SK-N-SH treated with all-trans-retinoic acid at 6 μM for 48 hours (cell line): ENCODE data around the gene ADCY5.
A peak's percentile ranks its signal among the peaks of the same experiment; 100 is the strongest.

Experiments used
- ATAC-seq: fragments of 200-7000 bp; cut with Tn5 transposase; 3 replicates; pipeline ENCODE4 v1.9.1; 2020; ENCODE audit warnings: mild to moderate bottlenecking, moderate library complexity
- BACH2 ChIP-seq: fragments of 250-450 bp; sonication (Bioruptor Pico); IDR thresholded peaks from 2 replicates; pipeline ENCODE4 v1.9.0; 2021; ENCODE audit warnings: mild to moderate bottlenecking, borderline replicate concordance
- CSDC2 ChIP-seq: fragments of 250-450 bp; sonication (Bioruptor Pico); IDR thresholded peaks from 2 replicates; pipeline ENCODE4 v1.5.0; 2020; ENCODE audit warnings: mild to moderate bottlenecking, moderate library complexity
- ESRRG ChIP-seq: fragments of 250-450 bp; sonication (Bioruptor Pico); IDR thresholded peaks from 2 replicates; pipeline ENCODE4 v1.6.1; 2021; ENCODE audit warnings: mild to moderate bottlenecking
- GLIS3 ChIP-seq: fragments of 250-450 bp; sonication (Bioruptor Pico); IDR thresholded peaks from 2 replicates; pipeline ENCODE4 v1.5.0; 2020; ENCODE audit warnings: mild to moderate bottlenecking, moderate library complexity
- ISL1 ChIP-seq: fragments of 250-450 bp; sonication (Bioruptor Pico); IDR thresholded peaks from 2 replicates; pipeline ENCODE4 v2.1.2; 2022; ENCODE audit warnings: mild to moderate bottlenecking, moderate library complexity
- PPARA ChIP-seq: fragments of 250-450 bp; sonication (Bioruptor Pico); IDR thresholded peaks from 2 replicates; pipeline ENCODE4 v1.5.0; 2020; ENCODE audit warnings: mild to moderate bottlenecking, borderline replicate concordance
- RARB ChIP-seq: fragments of 250-450 bp; sonication (Bioruptor Pico); IDR thresholded peaks from 2 replicates; pipeline ENCODE4 v1.8.0; 2021; ENCODE audit warnings: mild to moderate bottlenecking, moderate library complexity
- SNAI2 ChIP-seq: fragments of 250-450 bp; sonication (Bioruptor Pico); IDR thresholded peaks from 2 replicates; pipeline ENCODE4 v1.5.0; 2020; ENCODE audit warnings: mild to moderate bottlenecking, moderate library complexity
- TCF4 ChIP-seq: fragments of 250-450 bp; sonication (Bioruptor Pico); IDR thresholded peaks from 2 replicates; pipeline ENCODE4 v1.8.0; 2021; ENCODE audit warnings: mild to moderate bottlenecking, moderate library complexity, borderline replicate concordance
- TOX ChIP-seq: fragments of 250-450 bp; sonication (Bioruptor Pico); IDR thresholded peaks from 2 replicates; pipeline ENCODE4 v1.8.0; 2021; ENCODE audit warnings: mild to moderate bottlenecking, moderate library complexity, borderline replicate concordance
- ZC3H10 ChIP-seq: fragments of 250-450 bp; sonication (Bioruptor Pico); IDR thresholded peaks from 2 replicates; pipeline ENCODE4 v1.5.1; 2021; ENCODE audit warnings: mild to moderate bottlenecking, moderate library complexity
- ZFP3 ChIP-seq: fragments of 250-450 bp; sonication (Bioruptor Pico); IDR thresholded peaks from 2 replicates; pipeline ENCODE4 v1.5.0; 2020; ENCODE audit warnings: mild to moderate bottlenecking, moderate library complexity
- ZFP30 ChIP-seq: fragments of 450-650 bp; formaldehyde crosslinking; IDR thresholded peaks from 2 replicates; pipeline ENCODE4 v1.5.0; 2022; ENCODE audit warnings: mild to moderate bottlenecking, moderate library complexity
- ZNF70 ChIP-seq: fragments of 450-650 bp; formaldehyde crosslinking; IDR thresholded peaks from 2 replicates; pipeline ENCODE4 v1.5.0; 2020; ENCODE audit warnings: mild to moderate bottlenecking, moderate library complexity
- ZNF8 ChIP-seq: fragments of 450-650 bp; formaldehyde crosslinking; IDR thresholded peaks from 2 replicates; pipeline ENCODE4 v1.5.0; 2020; ENCODE audit warnings: mild to moderate bottlenecking, moderate library complexity
- TF ChIP-seq, protein P1 (sequence below): fragments of 250-450 bp; sonication (Bioruptor Pico); IDR thresholded peaks from 2 replicates; pipeline ENCODE4 v1.5.1; 2021; ENCODE audit warnings: mild to moderate bottlenecking, moderate library complexity
- TF ChIP-seq, protein P2 (sequence below): fragments of 250-450 bp; sonication (Bioruptor Pico); IDR thresholded peaks from 2 replicates; pipeline ENCODE4 v1.5.0; 2020; ENCODE audit warnings: mild to moderate bottlenecking, moderate library complexity
- TF ChIP-seq, protein P3 (sequence below): fragments of 250-450 bp; sonication (Bioruptor Pico); IDR thresholded peaks from 2 replicates; pipeline ENCODE4 v1.8.0; 2020; ENCODE audit warnings: mild to moderate bottlenecking, moderate library complexity, borderline replicate concordance
- TF ChIP-seq, protein P4 (sequence below): fragments of 250-450 bp; sonication (Bioruptor Pico); IDR thresholded peaks from 2 replicates; pipeline ENCODE4 v1.5.1; 2020; ENCODE audit warnings: low read depth, mild to moderate bottlenecking, moderate library complexity

Gene ADCY5

DNA sequence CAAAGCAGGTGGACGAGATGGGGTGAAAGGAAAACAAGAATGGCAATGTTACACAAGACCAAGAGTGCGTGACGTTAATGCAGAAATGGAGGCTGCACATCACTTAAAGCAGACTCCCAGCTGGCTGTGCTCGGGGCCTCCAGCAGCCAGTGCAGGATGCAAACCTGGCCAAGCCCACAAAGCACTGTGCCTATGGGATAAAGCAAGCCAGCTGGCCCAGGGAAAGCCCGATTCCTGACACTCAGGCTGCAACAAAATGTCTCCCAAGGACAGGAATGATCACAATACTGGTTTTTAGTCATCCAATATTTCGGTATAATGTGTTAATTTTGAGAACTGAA lies 161.0 kb downstream of the ADCY5 start:
- no peak for ATAC-seq
- no peak for TF ChIP-seq TCF4 (CRISPR knock-in tag)
- no peak for TF ChIP-seq ESRRG (CRISPR knock-in tag)
- TF ChIP-seq BACH2: no peak
- no peak for TF ChIP-seq ZC3H10 (CRISPR knock-in tag)
- no peak for TF ChIP-seq ZFP3 (CRISPR knock-in tag)
- TF ChIP-seq PPARA: no peak
- no peak for TF ChIP-seq ZFP30 (CRISPR knock-in tag)
- TF ChIP-seq, protein P1, sequence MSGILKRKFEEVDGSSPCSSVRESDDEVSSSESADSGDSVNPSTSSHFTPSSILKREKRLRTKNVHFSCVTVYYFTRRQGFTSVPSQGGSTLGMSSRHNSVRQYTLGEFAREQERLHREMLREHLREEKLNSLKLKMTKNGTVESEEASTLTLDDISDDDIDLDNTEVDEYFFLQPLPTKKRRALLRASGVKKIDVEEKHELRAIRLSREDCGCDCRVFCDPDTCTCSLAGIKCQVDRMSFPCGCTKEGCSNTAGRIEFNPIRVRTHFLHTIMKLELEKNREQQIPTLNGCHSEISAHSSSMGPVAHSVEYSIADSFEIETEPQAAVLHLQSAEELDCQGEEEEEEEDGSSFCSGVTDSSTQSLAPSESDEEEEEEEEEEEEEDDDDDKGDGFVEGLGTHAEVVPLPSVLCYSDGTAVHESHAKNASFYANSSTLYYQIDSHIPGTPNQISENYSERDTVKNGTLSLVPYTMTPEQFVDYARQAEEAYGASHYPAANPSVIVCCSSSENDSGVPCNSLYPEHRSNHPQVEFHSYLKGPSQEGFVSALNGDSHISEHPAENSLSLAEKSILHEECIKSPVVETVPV: no peak

- ATAC-seq: no peak
- TF ChIP-seq ISL1 (CRISPR knock-in tag) (no peak), ZNF70 (CRISPR knock-in tag) (no peak), ZNF8 (CRISPR knock-in tag) (no peak), TCF4 (CRISPR knock-in tag) (no peak), CSDC2 (CRISPR knock-in tag) (no peak), BACH2 (no peak), SNAI2 (CRISPR knock-in tag) (no peak), PPARA (no peak), RARB (CRISPR knock-in tag) (no peak), ZFP3 (CRISPR knock-in tag) (no peak), GLIS3 (CRISPR knock-in tag) (no peak), ESRRG (CRISPR knock-in tag) (no peak), ZC3H10 (CRISPR knock-in tag) (no peak), TOX (CRISPR knock-in tag) (no peak)
- TF ChIP-seq, protein P2, sequence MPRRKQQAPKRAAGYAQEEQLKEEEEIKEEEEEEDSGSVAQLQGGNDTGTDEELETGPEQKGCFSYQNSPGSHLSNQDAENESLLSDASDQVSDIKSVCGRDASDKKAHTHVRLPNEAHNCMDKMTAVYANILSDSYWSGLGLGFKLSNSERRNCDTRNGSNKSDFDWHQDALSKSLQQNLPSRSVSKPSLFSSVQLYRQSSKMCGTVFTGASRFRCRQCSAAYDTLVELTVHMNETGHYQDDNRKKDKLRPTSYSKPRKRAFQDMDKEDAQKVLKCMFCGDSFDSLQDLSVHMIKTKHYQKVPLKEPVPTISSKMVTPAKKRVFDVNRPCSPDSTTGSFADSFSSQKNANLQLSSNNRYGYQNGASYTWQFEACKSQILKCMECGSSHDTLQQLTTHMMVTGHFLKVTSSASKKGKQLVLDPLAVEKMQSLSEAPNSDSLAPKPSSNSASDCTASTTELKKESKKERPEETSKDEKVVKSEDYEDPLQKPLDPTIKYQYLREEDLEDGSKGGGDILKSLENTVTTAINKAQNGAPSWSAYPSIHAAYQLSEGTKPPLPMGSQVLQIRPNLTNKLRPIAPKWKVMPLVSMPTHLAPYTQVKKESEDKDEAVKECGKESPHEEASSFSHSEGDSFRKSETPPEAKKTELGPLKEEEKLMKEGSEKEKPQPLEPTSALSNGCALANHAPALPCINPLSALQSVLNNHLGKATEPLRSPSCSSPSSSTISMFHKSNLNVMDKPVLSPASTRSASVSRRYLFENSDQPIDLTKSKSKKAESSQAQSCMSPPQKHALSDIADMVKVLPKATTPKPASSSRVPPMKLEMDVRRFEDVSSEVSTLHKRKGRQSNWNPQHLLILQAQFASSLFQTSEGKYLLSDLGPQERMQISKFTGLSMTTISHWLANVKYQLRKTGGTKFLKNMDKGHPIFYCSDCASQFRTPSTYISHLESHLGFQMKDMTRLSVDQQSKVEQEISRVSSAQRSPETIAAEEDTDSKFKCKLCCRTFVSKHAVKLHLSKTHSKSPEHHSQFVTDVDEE: no peak
- TF ChIP-seq, protein P3, sequence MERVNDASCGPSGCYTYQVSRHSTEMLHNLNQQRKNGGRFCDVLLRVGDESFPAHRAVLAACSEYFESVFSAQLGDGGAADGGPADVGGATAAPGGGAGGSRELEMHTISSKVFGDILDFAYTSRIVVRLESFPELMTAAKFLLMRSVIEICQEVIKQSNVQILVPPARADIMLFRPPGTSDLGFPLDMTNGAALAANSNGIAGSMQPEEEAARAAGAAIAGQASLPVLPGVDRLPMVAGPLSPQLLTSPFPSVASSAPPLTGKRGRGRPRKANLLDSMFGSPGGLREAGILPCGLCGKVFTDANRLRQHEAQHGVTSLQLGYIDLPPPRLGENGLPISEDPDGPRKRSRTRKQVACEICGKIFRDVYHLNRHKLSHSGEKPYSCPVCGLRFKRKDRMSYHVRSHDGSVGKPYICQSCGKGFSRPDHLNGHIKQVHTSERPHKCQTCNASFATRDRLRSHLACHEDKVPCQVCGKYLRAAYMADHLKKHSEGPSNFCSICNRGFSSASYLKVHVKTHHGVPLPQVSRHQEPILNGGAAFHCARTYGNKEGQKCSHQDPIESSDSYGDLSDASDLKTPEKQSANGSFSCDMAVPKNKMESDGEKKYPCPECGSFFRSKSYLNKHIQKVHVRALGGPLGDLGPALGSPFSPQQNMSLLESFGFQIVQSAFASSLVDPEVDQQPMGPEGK: no peak
- TF ChIP-seq, protein P1: no peak
Observed at GRCh38 chr3:123287051-123287961, 161.6 kb downstream of the ADCY5 start.

GRCh38 chr3:123286308-123287023 lies 162.4 kb downstream of the ADCY5 start:
- ATAC-seq: peak; percentile 98
- TF ChIP-seq, protein P4, sequence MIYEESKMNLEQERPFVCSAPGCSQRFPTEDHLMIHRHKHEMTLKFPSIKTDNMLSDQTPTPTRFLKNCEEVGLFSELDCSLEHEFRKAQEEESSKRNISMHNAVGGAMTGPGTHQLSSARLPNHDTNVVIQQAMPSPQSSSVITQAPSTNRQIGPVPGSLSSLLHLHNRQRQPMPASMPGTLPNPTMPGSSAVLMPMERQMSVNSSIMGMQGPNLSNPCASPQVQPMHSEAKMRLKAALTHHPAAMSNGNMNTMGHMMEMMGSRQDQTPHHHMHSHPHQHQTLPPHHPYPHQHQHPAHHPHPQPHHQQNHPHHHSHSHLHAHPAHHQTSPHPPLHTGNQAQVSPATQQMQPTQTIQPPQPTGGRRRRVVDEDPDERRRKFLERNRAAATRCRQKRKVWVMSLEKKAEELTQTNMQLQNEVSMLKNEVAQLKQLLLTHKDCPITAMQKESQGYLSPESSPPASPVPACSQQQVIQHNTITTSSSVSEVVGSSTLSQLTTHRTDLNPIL (CRISPR knock-in tag): no peak
- TF ChIP-seq ZFP3 (CRISPR knock-in tag): 0 out of 2 replicates have a peak, but pooled peaks have one; percentile 66
- TF ChIP-seq SNAI2 (CRISPR knock-in tag): no peak; the same call in 1 of the 2 replicates
- TF ChIP-seq CSDC2 (CRISPR knock-in tag): peak; percentile 84; the same call in 1 of the 2 replicates
